G401 (cell line): ENCODE measurements around the gene CRISP2. TPM values are rescaled to one million over a fixed set of nuclear protein-coding genes. Genes with fewer than 3 reads are reported as not detected.
"Not testable (repeated sequence)": the region's sequence is repeated elsewhere in the genome, so short reads cannot be mapped to it uniquely, and the experiment has no call there.

Experiments
- DNase-seq: peaks from one replicate; pipeline ENCODE4 v3.0.0-alpha.2; 2015; ENCODE audit warnings: low spot score
- in situ Hi-C: cut with HindIII; loops from 2 replicates; pipeline ENCODE4 v1.10.0; 2016; ENCODE audit warnings: low sequenced_read_pairs, mixed read lengths
- total RNA-seq: library from RNA; depleted of rRNA; stranded (reverse); fragments of >200 nt; shearing (Covaris generic); gene quantifications from 2 replicates; pipeline ENCODE4 v1.2.3, GENCODE V29; 2014; rRNA removed

Gene CRISP2
- not detected in 2 replicates for total RNA-seq

DNA sequence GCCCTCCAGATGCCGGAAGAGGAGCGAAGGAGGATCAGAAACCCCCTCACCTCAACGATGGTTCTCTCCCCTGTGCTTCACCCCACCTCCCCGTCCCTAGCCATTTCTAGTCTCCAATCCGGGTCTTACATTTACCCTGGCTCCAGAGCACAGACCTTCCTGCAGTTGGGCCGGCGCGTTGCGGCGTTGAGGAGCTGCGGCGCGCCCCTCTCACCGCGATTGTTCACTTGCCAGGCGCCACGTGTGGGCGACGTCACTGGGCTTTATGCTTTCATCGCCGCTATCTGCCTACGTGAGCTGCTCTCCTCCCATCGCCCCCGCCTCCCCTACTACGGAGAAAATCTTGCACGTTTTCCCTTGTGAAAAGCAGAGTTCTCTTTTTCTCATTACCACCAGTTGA is at the start of gene CRISP2:
TSS of gene CRISP2 (minus strand) at position 198 of the 400 bp plus-strand sequence. CDS start 4,347 bp downstream, outside the sequence.
- DNase-seq = no peak
- in situ Hi-C loops = no loop called here

- DNase-seq = no peak
- in situ Hi-C loops = no loop called here
These were observed 30.9 kb upstream of the CRISP2 start, which contains the start of gene CRISP3 for GRCh38 chr6:49744259-49744658. Gene CRISP3, minus strand, starts transcription at chr6:49744388. Its CDS starts 21 bp downstream, at chr6:49744367.

- in situ Hi-C loops = no loop called here
- DNase-seq = no peak
These were observed 30.1 kb upstream of the CRISP2 start for GRCh38 chr6:49743429-49743828.

GRCh38 chr6:49739423-49739822 is 26.1 kb upstream of the CRISP2 start:
- DNase-seq = no peak
- in situ Hi-C loops = no loop called here

- no peak for DNase-seq
- in situ Hi-C loops = no loop called here
These were observed 22.7 kb upstream of the CRISP2 start for GRCh38 chr6:49736017-49736508.

GRCh38 chr6:49733680-49734079 is 20.3 kb upstream of the CRISP2 start:
- no peak for DNase-seq
- in situ Hi-C loops = no loop called here

DNA sequence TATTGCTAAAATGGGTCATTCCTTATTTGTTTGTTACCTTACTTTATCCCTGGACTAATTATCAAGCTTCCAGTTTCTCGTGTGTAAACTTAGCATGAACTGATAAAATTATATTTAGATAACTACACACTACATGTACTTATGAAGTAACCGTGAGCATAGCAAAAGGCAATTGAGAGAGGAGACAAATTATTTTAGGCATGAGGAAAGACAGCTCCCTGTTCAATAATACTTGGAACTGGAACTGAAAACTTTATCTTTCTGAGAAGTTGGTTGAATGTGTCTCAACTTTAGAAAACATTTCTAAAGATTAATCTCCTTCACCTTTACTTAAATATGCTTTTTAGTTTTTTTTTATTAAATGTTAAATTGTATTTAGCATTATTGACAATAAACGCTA is 19.4 kb upstream of the CRISP2 start:
- no peak for DNase-seq
- in situ Hi-C loops = no loop called here

- in situ Hi-C loops = no loop called here
- no peak for DNase-seq
These were observed 16.9 kb upstream of the CRISP2 start for GRCh38 chr6:49730251-49730650.

DNA sequence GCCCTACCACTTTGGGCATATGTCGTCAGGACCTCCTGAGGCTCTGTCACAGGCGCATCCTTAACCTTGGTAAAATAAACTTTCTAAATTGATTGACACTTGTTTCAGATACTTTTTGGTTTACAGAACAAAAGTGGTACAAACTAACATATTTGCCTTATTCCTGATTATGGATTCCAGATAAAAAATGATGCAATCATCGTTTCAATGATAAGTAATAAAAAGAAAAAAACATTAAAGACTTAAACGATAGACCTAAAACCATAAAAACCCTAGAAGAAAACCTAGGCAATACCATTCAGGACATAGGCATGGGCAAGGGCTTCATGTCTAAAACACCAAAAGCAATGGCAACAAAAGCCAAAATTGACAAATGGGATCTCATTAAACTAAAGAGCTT is 10.6 kb upstream of the CRISP2 start:
- in situ Hi-C loops, DNase-seq: not testable (repeated sequence)

DNA sequence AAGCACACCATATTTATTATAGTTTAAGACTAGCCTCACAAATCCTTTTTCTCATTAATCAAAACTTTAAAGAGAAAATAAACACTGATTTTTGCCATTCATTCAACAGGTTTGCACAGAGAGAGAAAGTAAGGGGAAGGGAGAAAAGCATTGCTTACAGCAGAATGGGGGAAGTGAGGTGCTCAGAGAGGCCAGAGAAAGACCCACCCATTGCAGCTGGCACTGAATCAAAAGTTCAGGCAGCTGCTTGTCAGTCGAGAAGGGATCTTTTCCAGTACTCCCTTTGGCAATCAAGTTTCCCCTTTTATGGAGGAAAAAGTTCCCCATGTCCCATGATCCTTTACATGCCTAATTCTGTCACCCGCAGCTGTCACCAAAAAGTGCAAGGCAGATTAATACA is 8.0 kb upstream of the CRISP2 start:
- in situ Hi-C loops = no loop called here
- no peak for DNase-seq

DNA sequence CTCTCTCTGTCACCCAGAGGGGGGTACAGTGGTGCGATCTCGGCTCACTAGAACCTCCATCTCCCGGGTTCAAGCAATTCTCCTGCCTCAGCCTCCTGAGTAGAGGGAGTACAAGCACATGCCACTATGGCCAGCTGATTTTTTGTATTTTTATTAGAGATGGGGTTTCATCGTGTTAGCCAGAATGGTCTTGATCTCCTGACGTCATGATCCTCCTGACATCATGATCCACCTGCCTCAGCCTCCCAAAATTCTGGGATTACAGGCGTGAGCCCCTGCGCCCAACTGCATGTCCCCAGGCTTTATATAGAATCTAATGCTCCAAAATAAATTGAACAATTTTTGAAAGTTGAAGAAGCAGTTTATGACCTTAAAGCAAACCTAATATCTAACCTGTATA is 7.0 kb upstream of the CRISP2 start:
- DNase-seq = no peak
- in situ Hi-C loops = no loop called here

DNA sequence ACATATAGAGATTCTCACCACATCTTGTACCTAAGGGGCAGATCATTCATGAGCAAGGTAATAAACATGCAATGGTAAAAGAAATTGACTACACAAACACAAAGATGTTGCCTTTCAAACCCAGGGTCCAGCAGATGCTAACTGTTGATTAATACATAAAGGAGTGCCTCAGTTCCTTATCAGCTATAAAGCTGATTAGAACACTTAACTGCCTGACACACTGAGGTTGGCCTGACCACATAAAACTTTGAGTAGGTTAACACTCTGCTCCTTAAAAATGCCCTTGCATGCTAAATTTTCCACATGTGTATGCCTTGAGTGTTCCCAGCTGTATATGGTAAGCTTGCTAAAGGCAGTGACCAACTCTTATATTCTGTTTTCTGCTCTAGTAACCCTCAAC is 14.9 kb downstream of the CRISP2 start:
- no peak for DNase-seq
- in situ Hi-C loops = no loop called here

DNA sequence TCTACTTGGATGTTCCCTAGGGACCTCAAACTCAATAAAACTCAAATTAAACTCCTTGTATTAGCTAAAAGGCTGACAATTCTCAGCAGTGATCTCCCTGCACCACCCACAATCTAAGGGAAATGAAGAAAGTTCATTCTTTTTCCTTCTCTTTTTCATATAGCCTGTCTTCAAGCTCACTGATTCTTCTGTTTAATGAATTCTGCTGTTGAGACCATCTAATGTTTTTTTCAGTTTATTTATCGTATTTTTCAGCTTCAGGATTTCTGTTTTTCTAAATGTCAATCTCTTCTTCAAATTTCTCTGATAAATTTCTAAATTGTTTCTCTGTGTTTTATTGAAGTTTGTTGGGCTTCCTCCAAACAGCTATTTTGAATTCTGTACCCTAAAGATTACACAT is 19.8 kb downstream of the CRISP2 start:
- DNase-seq = no peak
- in situ Hi-C loops = no loop called here

- in situ Hi-C loops = no loop called here
- no peak for DNase-seq
These were observed 20.8 kb downstream of the CRISP2 start for GRCh38 chr6:49692534-49692933.

GRCh38 chr6:49676671-49677281 is 36.6 kb downstream of the CRISP2 start:
- in situ Hi-C loops = no loop called here
- no peak for DNase-seq

DNA sequence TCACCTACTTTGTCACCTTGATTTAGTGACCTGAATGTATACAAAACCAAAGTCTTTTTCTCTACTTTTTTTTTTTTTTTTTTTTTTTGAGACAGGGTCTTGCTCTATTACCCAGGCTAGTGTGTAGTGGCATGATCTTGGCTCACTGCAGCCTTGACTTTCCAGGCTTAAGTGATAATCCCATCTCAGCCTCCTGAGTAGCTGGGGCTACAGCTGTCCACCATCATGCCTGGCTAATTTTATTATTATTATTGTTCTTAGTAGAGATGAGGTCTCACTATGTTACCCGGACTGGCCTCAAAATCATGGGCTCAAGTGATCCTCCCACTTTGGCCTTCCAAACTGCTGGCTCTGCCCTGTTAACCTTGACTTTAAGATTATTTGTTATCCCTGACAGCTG is 37.5 kb downstream of the CRISP2 start:
- in situ Hi-C loops = no loop called here

GRCh38 chr6:49668083-49668511 is 45.2 kb downstream of the CRISP2 start:
- in situ Hi-C loops = no loop called here
- DNase-seq = no peak

More for the DNA sequence above, 37.5 kb downstream of the CRISP2 start:
- DNase-seq = no peak

DNA sequence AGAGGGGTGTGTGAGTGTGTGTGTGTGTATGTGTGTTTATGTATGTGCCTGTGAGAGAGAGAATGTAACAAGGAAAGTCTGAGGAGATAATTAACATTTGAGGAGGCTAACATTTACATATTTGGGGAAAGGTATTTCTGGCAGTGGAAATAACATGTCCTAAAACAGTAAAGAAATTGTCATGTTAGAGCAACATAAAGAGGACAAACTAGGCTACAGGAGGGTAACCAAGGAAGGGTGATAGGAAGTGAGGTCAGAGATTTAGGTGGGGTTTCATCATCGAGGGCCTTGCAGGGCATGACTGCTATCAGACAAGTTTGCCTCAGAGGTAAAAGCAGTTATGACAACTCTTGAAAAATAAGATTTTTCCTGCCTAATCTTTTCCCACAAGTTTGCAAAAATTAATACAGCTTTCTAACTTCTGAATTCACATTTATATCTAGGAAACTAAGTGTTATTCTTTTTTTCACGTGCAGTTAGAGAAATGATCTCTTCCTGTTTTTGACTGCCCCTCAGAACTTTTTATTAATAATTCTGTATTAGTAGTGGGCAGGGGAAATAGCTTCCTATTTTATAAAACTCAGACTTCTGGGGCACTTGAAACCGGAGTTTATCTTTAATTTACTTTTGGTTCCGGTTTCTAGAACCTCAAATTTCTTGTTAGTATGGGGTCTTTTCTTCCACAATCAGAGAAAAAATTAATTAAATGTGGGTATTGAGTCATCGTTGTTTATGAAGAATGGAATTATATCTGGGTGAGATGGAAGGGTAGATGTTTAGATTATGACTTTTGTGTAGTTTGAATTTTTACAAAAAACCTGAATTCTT is 46.2 kb downstream of the CRISP2 start:
- in situ Hi-C loops = no loop called here

GRCh38 chr6:49666480-49666879 is 46.9 kb downstream of the CRISP2 start:
- no peak for DNase-seq
- in situ Hi-C loops = no loop called here

More for the DNA sequence above, 46.2 kb downstream of the CRISP2 start:
- no peak for DNase-seq

DNA sequence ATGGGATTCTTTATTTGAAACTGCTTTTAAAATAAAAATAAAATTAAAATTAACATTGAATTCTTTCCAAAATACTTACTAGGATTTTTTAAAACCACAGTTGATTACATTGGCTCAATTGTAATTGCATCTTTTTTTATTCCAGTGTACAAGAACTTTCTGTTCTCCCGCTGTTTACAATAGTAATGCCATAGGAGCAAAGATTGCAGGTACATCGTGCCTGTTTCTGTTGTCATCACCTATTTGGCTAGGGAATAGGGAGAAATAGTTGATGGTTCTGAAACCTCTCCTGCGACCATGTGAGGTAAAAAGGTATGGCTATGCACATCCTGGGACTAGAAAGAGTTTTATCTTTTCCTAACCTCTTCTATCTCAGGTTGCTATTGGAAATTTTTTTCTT is 48.5 kb downstream of the CRISP2 start:
- in situ Hi-C loops = no loop called here
- DNase-seq = no peak
